Fibroblast of the aortic adventitia (primary cell): ENCODE results near the gene RRN3. TPM values are rescaled to one million over a fixed set of nuclear protein-coding genes. Genes with fewer than 3 reads are reported as not detected.

ENCODE experiments used
- small RNA-seq: library from RNA; depleted of rRNA; stranded (forward); fragments of <200 nt; gene quantifications from one replicate; pipeline ENCODE3, GENCODE V24; 2012
- total RNA-seq: library from RNA; depleted of rRNA; stranded (reverse); fragments of >200 nt; gene quantifications from 2 replicates; pipeline ENCODE4 v1.2.3, GENCODE V29; 2012; ENCODE audit warnings: low replicate concordance

The RRN3 gene
- total RNA-seq, 1 donor: 26.1 TPM

Small RNA genes lying within 50 kb of the gene (small RNA-seq; reads per million reads assigned to genes)
- not detected for gene MIR1972-1

Other genes starting within 250 kb of the RRN3 start
- gene NPIPA1, start 156.8 kb downstream of the RRN3 start, total RNA-seq: 47.7 and 52.7 TPM in 2 replicates
- 59.4 and 61.0 TPM in 2 replicates for gene PDXDC1, start 119.2 kb downstream of the RRN3 start, total RNA-seq
- 21.6 and 109 TPM in 2 replicates for gene NTAN1, start 38.2 kb downstream of the RRN3 start, total RNA-seq